NCI-H1930 (cell line): ENCODE measurements around the gene CBX4.

Experiments
- DNase-seq, 2 experiments: peaks; one replicate each; lab custom pipeline; 2025; lab: John Stamatoyannopoulos, UW

The CBX4 gene

DNA sequence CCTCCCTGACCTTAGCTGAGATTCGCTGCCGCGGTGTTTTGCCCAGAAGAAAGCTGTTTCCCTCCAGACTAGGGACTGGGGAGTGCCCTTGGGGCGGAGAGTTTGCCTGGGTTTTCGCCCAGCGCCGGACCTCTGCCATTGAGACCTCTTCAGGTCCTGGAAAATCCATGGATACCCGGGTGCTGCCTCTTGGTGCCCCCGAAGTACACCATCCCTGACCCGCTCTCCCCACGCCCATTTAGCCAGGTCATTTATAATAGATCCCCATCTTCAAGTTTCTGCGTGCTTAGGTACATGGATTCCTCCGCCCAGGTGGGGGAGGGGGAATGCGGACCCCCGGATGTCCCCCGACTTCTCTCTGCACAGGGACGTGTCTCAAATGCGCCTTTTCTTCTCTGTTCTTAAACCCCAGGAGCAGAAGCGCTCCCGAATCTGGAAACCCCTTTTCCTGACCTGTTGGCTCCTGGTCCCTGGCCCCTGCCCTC lies 27.3 kb downstream of the CBX4 start:
- no peak for DNase-seq

DNA sequence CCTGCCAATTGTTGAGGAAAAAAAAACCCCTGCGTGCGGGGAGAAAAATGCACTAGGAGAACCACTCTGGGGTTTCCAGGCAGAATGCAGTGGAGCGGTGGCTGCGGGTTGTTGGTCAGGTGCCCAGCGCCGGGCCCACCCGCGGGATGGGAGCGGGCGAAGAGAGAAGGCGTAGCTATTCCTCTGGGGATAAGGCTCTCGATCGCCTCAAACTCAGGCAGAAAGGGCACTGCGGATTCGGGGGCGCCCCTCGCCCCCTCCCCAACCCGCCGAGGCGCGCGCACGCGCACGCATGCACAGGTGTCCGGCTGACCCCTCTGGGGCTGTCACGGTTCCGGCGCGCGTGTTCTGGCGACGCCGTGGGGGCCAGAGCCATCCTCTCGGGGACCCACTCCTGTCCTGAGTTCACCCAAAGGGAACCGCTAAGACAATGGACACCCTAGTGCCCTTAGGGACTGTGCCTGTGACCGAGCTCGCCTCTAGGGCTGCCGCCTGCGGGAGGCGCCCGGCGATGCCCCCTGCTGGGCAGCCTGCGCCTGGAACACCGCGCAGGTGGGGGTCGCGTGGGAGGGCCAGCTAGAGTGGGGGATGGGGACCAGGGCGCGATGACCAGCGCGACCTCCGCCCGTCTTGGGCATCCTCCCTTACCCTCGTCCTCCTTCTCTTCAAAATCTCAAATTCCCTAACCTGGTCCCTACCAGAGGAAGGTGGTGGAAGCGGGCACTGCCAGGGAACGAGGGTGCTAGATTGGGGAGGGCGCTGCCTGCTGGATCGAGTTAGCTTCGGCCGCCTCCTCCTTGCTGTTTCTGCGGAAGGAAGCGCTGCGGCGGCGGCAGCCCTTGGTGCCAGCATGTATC lies 28.0 kb downstream of the CBX4 start:
- DNase-seq, result peak; percentile 71 to 83

DNA sequence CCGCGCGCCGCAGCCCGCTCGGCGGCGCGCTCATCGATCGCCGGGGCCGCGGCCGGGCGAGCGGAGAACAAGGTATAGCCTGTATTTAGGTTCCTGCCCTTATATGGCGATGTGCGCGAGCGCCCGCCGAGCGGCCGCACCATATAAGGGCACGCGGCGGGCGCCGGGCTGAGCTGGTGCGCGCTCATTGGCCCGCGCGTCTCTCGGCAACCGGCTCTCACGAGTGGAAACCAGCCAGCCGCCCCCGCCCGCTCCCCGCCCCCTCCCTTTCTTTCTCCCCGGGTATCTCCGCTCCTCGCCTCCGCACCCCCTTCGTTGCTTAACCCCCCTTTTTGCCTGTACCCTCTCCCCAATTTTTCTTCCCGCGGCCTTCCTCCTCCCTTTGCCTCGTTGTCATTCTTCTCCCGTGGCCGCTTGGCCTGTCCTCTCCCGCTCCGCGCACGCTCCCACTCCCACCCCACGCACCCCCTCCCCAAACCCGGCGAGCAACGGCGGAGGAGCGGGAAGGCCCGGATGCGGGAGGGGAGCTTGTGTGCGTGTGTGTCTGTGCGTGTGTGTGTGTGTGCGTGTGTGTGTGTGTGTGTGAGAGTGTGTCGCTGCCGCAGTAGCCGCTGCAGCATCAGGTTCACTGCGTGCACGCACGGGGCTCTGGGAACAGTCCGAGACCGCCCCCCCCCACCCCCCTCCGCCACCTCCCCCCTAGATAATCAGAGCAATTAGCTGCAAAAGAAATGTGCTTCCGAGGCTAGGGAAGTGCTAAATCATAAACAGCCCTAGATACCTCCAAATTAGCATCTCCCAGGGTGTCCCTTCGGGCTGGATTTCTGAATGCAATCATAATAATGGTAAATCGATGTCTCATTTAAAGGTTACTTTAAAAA lies 28.9 kb downstream of the CBX4 start:
- peak; percentile 91 to 96 for DNase-seq

DNA sequence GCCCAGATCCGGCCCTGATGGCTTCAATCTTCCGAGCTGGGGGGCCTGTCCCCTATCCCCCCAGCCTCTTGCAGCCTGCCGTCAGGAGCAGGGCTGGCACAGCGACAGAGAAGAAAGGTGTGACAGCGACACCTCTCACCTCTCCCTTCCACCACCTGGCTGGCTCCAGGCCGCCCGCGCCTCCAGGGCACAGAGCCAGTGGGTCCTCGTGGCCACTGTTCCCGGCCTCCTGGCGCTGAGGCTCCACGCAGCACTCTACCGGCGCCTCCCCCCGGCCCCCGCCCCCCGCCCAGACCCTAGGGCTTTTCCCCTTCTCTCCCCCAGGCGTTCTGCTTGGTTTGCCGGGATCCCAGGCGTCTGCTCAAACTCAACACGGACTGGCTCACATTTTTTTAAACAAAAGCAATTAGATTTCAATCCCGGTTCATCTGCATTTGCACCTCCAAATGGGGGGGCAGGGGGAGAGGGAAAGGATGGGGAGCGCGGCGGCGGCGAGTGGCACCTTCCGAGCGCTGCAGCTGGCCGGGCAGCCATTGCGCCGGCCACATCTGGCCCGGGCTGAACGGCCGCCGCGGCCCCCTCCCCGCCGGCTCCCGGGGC lies 29.6 kb downstream of the CBX4 start:
- DNase-seq, result no peak

DNA sequence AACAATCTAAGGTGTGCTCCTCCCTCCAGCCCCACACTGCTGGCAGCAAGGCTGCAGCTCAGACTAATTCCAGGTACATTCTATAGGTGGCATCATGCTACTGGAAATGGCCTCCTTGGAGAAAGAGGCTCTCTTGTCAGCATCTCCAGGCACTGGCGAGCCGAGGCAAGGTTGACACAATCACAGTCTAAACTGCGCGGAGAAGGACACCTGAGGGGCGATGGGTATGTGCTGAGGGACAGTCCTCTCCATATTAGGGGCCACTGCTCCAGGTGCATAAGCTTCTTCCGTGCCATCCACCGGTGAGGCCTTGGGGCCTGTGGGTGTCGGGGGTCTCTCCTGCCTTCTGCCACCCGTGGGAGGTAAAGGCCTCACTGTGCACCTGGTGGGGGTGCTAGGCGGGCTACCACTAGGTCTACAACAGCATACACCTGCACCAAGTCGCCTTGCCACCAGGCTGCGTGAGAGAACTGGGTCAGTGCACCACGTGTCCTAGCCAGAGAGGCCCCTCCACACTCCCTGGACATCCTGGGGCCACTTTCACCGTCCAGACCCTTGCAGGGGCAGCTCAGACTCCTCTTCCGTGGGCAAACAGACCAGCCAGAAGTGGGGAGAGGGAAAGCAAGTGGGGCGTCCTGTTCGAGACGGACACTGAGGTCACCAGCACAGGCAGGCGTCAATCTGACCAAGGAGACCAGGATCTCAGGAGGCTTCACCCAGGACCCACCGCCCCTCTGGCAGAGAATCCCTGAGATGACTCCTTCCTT lies 30.3 kb downstream of the CBX4 start:
- peak; percentile 60 to 72 for DNase-seq

DNA sequence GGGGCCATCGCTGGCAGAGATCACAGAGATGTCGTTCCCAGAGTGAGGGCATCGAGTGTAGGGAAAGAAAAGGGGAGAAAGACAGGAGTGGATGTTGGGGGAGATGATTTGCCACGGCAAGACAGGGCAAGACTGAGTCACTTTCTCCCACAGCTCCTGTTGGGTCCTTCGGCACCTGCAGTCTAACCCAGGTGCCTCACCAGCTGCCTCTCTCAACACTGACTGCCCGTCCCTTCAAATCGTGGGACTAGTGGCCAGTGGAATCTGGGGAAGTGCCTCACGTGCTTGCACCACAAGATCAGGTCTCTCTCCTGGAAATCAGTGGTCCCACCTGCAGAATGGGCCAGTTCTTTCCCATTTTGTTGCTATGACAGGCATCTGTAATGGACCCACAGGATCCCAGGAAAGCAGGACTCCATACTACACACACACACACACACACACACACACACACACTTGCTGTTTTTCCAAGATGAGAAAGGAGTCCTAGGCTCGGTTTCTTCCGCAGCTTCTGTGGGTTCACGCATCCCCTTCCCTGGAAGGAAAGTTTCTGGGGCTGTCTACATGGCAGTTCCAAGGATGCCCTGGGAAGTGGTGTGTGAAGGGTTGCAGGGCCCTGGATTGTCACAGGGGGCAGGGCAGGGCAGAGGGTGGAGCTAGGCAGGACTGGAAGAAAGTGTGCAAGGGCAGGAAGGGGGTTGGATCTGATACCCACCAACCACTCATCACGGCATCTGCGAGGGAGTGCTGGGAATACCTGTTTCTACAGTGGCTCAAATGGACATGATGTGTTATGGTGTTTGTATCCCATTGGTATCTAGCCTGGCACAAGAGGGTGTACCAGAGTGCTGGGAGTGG lies 32.1 kb downstream of the CBX4 start:
- no peak for DNase-seq

DNA sequence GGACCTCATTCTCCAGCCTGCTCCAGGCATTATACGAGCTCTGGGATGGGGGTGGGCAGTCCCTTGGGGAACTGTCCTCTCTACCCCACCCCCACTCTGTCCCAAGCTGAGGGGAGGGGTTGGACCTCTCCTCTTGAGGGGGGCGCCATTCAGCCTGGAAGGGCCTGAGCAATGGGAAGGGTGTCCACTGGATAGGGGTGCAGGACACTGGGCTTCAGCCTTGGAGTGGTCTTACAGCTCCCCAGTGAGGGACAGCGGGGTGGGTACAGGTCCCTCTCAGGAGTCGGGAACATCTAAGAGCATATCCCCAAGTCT lies 32.8 kb downstream of the CBX4 start:
- no peak for DNase-seq

DNA sequence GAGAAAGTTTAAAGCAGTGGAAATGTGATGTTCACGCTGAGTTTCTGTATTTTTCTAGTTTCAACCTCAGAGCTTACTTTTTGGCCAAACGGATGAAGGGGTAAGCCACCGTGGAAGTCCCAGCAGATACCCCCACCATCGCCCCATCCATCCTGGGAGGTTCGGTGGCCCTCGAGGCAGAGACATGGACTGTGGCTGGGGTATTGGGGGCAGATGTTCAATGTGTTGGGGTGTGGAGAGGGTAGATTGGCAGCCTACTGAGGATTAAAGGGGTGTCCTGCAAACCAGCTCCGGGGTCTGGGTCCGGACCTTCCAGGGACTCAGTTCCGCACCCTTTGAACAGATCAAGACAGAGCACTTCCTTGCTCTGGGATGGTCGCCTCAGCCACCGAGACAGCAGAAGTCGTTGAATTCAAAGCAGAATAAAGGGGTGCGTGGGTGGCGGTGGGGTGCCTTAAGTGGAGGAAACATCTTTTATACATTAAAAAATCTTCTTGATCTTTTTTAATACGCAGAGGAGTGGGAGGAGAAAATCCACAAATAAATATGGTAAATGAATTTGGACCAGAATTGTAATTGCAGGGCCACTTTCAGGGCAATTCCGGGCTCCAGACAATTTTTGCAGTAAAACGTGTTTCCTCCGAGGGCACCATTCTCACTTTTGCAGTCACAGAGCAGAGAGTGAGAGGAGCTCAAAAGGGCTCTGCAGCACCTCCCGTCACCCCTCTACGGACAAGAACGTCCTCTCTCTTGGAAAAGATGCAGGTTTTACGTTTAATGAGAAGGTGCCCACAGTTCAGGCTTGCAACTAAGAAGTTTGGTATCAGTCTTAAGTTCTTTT lies 34.2 kb downstream of the CBX4 start:
- no peak for DNase-seq

DNA sequence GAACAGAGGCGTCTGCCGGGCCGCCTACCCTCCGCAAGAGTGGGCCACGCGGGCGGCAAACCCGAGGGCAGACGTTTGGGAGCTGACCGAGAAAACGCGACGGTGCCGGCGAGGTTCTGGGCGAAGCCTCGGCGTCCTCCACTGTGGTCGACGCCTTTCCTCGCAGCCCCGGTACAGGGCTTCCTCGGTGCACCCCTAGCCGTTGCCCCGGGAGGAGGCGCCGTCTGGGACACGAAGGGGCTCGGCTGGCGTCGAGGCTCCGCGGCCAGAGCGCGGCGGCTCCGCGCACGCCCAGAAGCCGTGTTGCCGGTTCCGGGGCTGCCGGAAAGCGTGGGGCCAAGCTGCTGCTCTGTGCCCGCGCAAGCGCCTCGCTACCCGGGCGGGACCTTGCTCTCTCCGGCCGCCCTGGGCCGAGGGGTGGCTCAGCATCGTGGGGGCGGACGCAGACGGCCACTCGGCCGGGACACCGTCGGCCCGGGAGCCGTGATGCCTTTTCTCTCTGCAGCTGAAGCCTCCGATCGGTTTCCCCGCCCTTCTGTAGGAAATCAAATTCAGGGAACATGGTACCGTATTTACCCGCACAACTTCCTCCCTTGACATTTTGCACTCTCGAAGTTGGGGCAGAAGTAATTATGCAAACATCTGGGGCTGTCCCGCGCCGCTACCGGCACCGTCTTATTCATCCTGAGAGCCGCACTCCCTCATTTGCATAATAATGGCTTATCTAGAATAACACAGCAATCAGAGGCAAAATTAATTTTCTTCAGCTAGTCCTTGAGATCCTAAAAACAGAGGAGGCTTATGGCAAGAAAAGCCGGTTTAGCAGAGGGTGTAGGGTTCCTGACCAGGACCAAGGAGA lies 35.0 kb downstream of the CBX4 start:
- peak in 1 of 2 experiments; percentile 47 for DNase-seq

DNA sequence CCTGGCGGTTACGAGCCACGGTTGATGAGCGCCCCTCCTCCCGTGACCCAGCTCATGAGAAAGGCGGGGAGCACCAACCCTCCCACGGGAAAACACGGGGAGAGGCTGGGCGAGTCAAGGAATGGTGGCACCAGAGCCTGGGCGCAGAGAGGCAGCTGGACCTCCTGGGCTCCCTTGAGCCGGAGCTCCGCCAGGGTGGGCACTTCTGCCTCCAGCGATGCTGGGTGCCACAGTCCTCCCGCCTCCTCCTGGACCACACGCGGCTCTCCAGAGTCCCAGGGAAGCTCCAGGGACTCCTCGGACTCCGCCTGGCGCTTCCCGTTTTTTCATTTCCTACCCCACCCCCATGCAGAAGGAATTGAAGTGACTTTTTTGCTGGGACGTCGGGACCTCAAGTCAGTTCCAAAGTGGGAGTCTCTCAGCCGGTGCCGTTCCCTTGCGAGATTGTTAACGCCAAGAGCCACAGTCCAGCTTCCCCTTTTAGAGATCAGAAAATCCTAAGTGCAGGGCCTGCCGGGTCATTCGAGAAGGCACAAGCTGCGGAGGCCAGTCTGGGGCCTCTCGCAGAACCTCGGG lies 35.7 kb downstream of the CBX4 start:
- DNase-seq, result no peak

DNA sequence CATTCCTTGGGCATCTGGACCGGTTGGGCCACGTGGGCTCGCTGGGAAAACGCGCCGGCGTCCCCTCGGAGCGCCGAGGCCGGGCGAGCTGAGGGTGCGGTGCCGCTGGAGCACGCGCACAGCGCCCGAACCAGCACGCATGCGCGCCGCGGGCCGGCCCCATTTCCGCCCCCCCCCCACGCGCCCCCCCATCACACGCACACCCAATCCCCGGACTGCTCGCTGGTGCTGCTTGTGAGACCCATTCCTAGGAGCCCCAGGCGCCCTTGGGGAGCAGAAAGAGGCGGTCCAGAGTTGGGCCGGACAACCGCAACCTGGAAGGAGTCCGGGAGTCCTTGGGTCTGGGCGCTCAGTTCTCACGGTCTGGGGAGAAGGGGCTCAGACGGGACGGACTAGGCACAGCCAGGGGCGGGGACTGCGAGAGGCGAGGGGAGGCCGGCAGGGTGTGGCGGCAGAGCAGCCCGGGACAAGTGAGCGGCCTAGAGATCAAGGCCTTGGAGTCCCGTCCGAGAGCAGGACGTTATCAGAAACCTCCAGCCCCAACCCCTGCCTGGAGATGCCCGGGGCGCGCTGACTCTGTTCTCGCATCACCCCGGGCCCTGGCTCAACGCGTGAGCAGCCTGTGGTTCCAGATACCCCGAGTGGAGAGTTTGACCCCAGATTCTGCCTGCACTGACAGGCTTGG lies 36.4 kb downstream of the CBX4 start:
- peak; percentile 24 to 36 for DNase-seq

DNA sequence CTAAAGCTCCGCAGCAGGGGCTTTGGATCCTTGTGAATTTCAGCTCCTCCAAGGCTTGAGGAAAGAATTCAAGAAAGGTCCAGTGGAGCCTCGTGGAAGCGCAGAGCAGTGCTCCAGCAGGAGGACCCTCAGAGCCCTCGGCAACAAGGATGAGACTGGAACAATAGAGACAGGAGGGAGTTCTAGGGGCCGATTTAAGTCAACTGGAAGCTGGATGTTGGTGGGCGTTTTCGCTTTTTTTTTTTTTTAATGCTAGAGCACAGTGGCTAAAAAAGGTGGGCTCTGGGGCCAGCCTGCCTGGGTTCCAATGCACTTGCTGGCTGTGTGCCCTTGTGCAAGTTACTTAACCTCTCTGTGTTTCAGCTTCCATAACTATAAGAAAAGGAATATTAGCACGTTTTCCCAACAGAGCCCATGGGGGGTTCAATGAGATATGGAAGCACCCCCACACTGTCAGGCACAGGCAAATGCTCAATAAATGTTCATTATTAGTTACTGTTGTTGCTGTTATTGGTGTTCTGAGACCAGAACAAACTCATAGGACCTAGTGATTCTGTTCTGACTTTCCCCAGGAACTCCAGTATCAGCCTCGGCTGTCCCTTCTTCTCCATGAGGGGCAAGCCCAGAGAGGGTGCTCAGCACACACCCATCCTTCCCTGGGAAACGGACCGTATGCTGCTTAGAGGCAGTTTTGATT lies 37.1 kb downstream of the CBX4 start:
- DNase-seq, result no peak

DNA sequence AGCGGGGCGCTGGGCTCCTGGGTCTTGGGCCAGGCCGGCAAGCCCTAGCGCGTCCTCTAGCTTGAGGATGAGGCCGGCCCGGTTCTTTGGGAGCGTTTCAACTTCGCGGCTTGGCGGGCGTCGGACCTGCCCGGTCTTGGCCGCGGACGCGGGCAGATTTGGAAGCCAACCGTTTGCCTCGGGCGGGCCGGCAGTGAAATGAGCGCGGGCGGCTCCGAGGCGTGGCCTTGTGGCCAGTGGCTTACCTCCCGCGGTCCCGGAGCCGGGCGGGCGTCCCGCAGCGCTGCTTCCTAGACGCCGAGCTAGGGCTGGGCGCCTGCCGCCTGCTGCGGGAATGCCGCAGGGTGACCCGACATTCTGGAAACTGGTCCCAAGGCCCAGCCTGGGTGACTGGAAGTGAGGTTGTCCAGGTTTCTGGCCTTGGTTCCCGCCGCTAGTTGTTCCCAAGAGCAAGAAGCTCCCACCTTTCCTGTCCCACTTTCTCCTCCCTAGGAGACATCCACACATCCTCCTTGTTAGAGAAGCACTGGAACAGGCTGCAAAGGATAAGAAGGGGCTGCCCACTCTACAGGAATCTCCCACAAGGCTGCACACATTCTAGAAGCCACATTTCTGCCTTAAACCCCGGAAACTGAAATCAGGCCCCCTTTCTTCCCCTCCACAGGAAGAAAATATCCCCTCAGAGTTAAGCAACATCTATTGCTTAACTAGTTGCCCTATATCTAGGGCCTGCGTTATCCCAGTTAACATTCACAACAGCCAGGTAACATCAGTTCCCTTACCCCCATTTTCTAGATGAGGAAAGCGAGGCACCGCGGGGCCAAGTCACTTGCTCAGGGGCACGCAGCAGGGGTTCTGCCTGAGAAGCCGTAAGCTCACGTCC lies 37.8 kb downstream of the CBX4 start:
- DNase-seq, result no peak

DNA sequence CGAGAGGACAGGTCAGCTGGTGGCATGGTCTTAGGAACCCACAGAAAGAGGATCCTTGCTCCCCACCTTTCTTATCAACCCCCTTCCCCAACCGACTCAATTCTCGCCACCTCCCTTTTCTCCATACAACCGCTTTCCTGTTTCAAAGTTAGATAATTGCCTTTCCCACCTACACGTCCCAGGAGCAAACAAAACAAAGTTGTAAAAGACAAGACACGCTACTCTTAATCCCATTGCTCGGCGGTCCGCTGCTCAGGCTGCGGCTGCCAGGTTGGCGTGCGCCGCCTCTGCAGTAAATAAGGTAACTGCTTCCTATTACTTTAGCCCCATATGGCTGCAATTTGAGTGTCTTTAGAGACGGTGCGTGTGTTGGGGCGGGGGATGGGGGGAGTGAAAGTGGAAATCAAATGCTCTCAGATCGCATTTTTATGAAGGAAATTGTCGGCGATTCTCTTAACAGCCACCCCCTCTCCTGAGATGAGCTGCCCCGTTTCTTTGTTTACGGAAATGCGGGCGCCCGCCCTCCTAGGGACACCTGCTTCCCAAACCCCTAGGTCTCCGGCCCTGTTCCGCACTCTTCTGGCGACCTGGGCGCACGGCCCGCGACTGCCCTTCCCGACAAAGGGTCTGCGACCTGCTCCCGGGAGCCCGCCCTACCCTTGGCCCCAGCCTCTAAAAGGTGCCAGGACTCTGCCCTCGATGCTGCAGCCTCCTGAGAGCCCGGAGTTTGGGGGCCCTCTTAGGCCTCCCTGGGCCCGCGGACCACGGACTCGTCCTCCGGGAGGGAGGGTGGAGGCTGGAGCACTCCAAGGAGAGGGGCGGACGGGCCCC lies 38.7 kb downstream of the CBX4 start:
- peak; percentile 42 to 56 for DNase-seq

DNA sequence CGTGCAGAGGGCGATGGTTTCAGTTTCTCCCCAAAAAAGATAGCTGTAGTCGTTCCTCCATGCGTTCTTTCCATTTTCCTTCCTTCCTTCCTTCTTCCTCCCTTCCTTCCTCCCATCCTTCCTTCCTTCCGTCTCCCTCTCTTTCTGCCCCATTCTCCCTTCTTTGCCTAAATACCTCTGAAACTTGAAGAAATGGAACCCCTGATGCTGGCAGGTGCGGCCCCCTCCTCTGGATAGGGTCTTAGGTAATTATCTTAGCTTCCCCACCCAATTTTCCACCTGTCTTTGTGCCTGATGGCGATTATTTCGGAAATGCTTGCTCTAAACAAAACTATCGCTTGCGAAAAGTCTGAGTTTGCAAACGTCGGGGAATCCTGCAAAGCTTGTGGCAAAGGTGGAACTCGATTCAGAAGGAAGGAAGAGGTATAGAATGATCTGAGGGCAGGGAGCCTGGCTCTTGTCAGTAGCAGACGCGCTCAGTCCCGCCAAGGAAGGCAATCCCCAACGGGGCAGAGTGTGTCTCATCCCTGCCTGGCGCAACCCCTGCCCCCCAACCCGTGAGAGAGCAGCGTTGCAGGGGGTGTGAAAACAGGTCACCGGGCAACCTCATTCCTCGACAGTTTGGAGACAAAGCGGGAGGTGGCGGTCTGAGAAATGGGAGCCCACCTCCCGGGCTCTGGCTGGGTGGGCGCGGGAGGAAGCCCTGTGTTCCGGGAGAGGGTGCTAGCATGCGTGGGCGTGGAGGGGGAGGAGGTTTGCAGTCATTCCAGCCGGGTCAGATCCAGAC lies 39.5 kb downstream of the CBX4 start:
- no peak for DNase-seq
